Mesothelial cell of epicardium (in vitro differentiated cells): ENCODE results near the gene COL27A1. TPM values are rescaled to one million over a fixed set of nuclear protein-coding genes. Genes with fewer than 3 reads are reported as not detected.
A peak's percentile ranks its signal among the peaks of the same experiment; 100 is the strongest.

Experiments
- DNase-seq, 2 experiments: peaks; one replicate each; pipeline ENCODE4 v3.0.0; 2021; ENCODE audit warnings: low spot score in 2 of 2; ENCODE audit not compliant: unreplicated experiment in 2 of 2
- H3K27ac Mint-ChIP-seq: 2 replicates; pipeline ENCODE4 v1.8.0; 2021; ENCODE audit warnings: mixed read lengths
- H3K27me3 Mint-ChIP-seq: 2 replicates; pipeline ENCODE4 v1.8.0; 2021; ENCODE audit warnings: low read depth, mixed read lengths
- H3K36me3 Mint-ChIP-seq: 2 replicates; pipeline ENCODE4 v1.8.0; 2021; ENCODE audit warnings: mixed read lengths
- H3K4me1 Mint-ChIP-seq: 2 replicates; pipeline ENCODE4 v1.8.0; 2021; ENCODE audit warnings: mixed read lengths
- H3K4me3 Mint-ChIP-seq: 2 replicates; pipeline ENCODE4 v1.8.0; 2021; ENCODE audit warnings: mild to moderate bottlenecking, moderate library complexity, mixed read lengths
- H3K9me3 Mint-ChIP-seq: 2 replicates; pipeline ENCODE4 v1.8.0; 2021; ENCODE audit warnings: mixed read lengths
- CTCF ChIP-seq: fragments of 200-600 bp; sonication (generic); IDR thresholded peaks from one replicate; pipeline ENCODE4 v1.5.0; 2021; ENCODE audit warnings: antibody characterized with exemption; ENCODE audit not compliant: unreplicated experiment
- total RNA-seq: library from RNA; stranded (reverse); gene quantifications from 3 replicates; pipeline ENCODE4 v1.2.1, GENCODE V29; 2021

COL27A1 gene
- total RNA-seq, 1 donor from 2014 or later: 138 TPM

GRCh38 chr9:114216081-114216480 is 60.7 kb downstream of the COL27A1 start:
- DNase-seq: peak; percentile 69 to 90

GRCh38 chr9:114216976-114217375 is 61.6 kb downstream of the COL27A1 start:
- peaks cover 16% of the 10 kb centered on the region for H3K36me3 Mint-ChIP-seq
- no peak for TF ChIP-seq CTCF
- H3K27ac Mint-ChIP-seq: peak overlapping the region; percentile 74
- no peak overlapping the region for H3K4me3 Mint-ChIP-seq
- H3K27me3 Mint-ChIP-seq: no peaks in the 10 kb centered on the region
- DNase-seq: no peak
- peaks cover 39% of the 10 kb centered on the region for H3K4me1 Mint-ChIP-seq
- no peaks in the 10 kb centered on the region for H3K9me3 Mint-ChIP-seq

More at GRCh38 chr9:114216081-114216480, 60.7 kb downstream of the COL27A1 start:
- Mint-ChIP-seq H3K4me3 (no peak overlapping the region), H3K4me1 (peaks cover 39% of the 10 kb centered on the region), H3K36me3 (peaks cover 12% of the 10 kb centered on the region), H3K27ac (peak overlapping the region; percentile 74), H3K27me3 (no peaks in the 10 kb centered on the region), H3K9me3 (no peaks in the 10 kb centered on the region)
- TF ChIP-seq CTCF: no peak

GRCh38 chr9:114218264-114219120 is 63.2 kb downstream of the COL27A1 start:
- Mint-ChIP-seq H3K9me3 (no peaks in the 10 kb centered on the region), H3K27ac (peak overlapping the region; percentile 79), H3K36me3 (peaks cover 15% of the 10 kb centered on the region), H3K4me3 (no peak overlapping the region), H3K27me3 (no peaks in the 10 kb centered on the region), H3K4me1 (peaks cover 39% of the 10 kb centered on the region)
- TF ChIP-seq CTCF: no peak
- DNase-seq: no peak

GRCh38 chr9:114220061-114220541 is 64.8 kb downstream of the COL27A1 start:
- Mint-ChIP-seq H3K36me3 (peaks cover 18% of the 10 kb centered on the region), H3K4me1 (peaks cover 33% of the 10 kb centered on the region), H3K27ac (peak overlapping the region; percentile 34), H3K9me3 (no peaks in the 10 kb centered on the region), H3K4me3 (no peak overlapping the region), H3K27me3 (no peaks in the 10 kb centered on the region)
- TF ChIP-seq CTCF: no peak
- no peak for DNase-seq

GRCh38 chr9:114221706-114222465 is 66.5 kb downstream of the COL27A1 start:
- Mint-ChIP-seq H3K36me3 (peaks cover 18% of the 10 kb centered on the region), H3K4me3 (no peak overlapping the region), H3K9me3 (no peaks in the 10 kb centered on the region), H3K4me1 (peaks cover 25% of the 10 kb centered on the region), H3K27ac (no peak overlapping the region), H3K27me3 (no peaks in the 10 kb centered on the region)
- TF ChIP-seq CTCF: no peak
- no peak for DNase-seq
